C4-2B (cell line): ENCODE data around the gene GAD2.

Experiments used
- CTCF ChIP-seq: fragments of 450-650 bp; conservative IDR thresholded peaks from 2 replicates; pipeline ENCODE4 v1.5.1; 2017; ENCODE audit warnings: mild to moderate bottlenecking
- ZFX ChIP-seq: fragments of 450-650 bp; IDR thresholded peaks from 2 replicates; pipeline ENCODE4 v1.6.1; 2017

GRCh38 chr10:26318672-26319071 lies 102.1 kb downstream of the GAD2 start:
- TF ChIP-seq CTCF (no peak), ZFX (no peak)
